Hepatocyte (in vitro differentiated cells): ENCODE results near the gene PLA2G2A.

Experiments
- CTCF ChIP-seq: fragments of 200-600 bp; sonication (generic); IDR thresholded peaks from 2 replicates; pipeline ENCODE4 v1.5.1; 2016; ENCODE audit warnings: antibody characterized with exemption, mild to moderate bottlenecking; ENCODE audit not compliant: poor library complexity
- EZH2phosphoT487 ChIP-seq: fragments of 200-600 bp; sonication (generic); IDR thresholded peaks from one replicate; pipeline ENCODE4 v1.6.1; 2018; ENCODE audit warnings: antibody characterized with exemption, mild to moderate bottlenecking, low read depth, moderate library complexity; ENCODE audit not compliant: unreplicated experiment, severe bottlenecking

GRCh38 chr1:19979494-19979977, at the start of gene PLA2G2A:
- TF ChIP-seq CTCF = no peak
- TF ChIP-seq EZH2phosphoT487 = no peak
